Stimulated activated CD4-positive, alpha-beta T cell treated with anti-CD3 and anti-CD28 coated beads, Interleukin-15, amount 100 ng/mL, for 48 hours (primary cell): Measurements from ENCODE around the gene LRRTM4.
"Not testable (repeated sequence)": the region's sequence is repeated elsewhere in the genome, so short reads cannot be mapped to it uniquely, and the experiment has no call there.

Experiments
- DNase-seq, 2 donors: peaks; one replicate each; pipeline ENCODE4 v3.0.0-alpha.2; 2020; ENCODE audit warnings: low read depth in 2 of 2

LRRTM4 gene

GRCh38 chr2:76867854-76868253 is 654.3 kb downstream of the LRRTM4 start:
- no peak for DNase-seq

GRCh38 chr2:76866464-76866863 is 655.7 kb downstream of the LRRTM4 start:
- DNase-seq, result no peak

GRCh38 chr2:76862901-76863300 is 659.3 kb downstream of the LRRTM4 start:
- no peak for DNase-seq

GRCh38 chr2:76861708-76862107 is 660.5 kb downstream of the LRRTM4 start:
- no peak for DNase-seq

- DNase-seq, result no peak
Observed at GRCh38 chr2:76851000-76851399, 671.2 kb downstream of the LRRTM4 start.

GRCh38 chr2:76849086-76849485 is 673.1 kb downstream of the LRRTM4 start:
- no peak for DNase-seq

GRCh38 chr2:76839826-76840225 is 682.4 kb downstream of the LRRTM4 start:
- DNase-seq, result no peak

- no peak for DNase-seq
Observed at GRCh38 chr2:76829374-76830234, 692.6 kb downstream of the LRRTM4 start.

GRCh38 chr2:76826691-76827090 is 695.5 kb downstream of the LRRTM4 start:
- DNase-seq, result no peak

- no peak for DNase-seq
Observed at GRCh38 chr2:76825140-76825970, 696.8 kb downstream of the LRRTM4 start.

GRCh38 chr2:76821731-76822130 is 700.4 kb downstream of the LRRTM4 start:
- no peak for DNase-seq

- no peak for DNase-seq
Observed at GRCh38 chr2:76813084-76813483, 709.1 kb downstream of the LRRTM4 start.

GRCh38 chr2:76812156-76812555 is 710.0 kb downstream of the LRRTM4 start:
- DNase-seq, result no peak

GRCh38 chr2:76809136-76809535 is 713.0 kb downstream of the LRRTM4 start:
- no peak for DNase-seq

GRCh38 chr2:76808732-76809131 is 713.4 kb downstream of the LRRTM4 start:
- no peak for DNase-seq

- no peak for DNase-seq
Observed at GRCh38 chr2:76793647-76794334, 728.4 kb downstream of the LRRTM4 start.

- DNase-seq, result not testable (repeated sequence)
Observed at GRCh38 chr2:76781313-76781712, 740.9 kb downstream of the LRRTM4 start.

- no peak for DNase-seq
Observed at GRCh38 chr2:76763276-76763675, 758.9 kb downstream of the LRRTM4 start.

- no peak for DNase-seq
Observed at GRCh38 chr2:76760367-76760704, 761.8 kb downstream of the LRRTM4 start.

GRCh38 chr2:76759634-76760366 is 762.4 kb downstream of the LRRTM4 start:
- no peak for DNase-seq

GRCh38 chr2:76752506-76752905 is 769.7 kb downstream of the LRRTM4 start:
- DNase-seq, result no peak

GRCh38 chr2:76749858-76750257 is 772.3 kb downstream of the LRRTM4 start:
- no peak for DNase-seq
